NCI-H748 (cell line): ENCODE measurements around the gene RAB5A.
"Not testable (repeated sequence)": the region's sequence is repeated elsewhere in the genome, so short reads cannot be mapped to it uniquely, and the experiment has no call there.

ENCODE experiments used
- DNase-seq: peaks from one replicate; lab custom pipeline; 2025; ENCODE audit not compliant: unreplicated experiment; lab: John Stamatoyannopoulos, UW

Gene RAB5A

DNA sequence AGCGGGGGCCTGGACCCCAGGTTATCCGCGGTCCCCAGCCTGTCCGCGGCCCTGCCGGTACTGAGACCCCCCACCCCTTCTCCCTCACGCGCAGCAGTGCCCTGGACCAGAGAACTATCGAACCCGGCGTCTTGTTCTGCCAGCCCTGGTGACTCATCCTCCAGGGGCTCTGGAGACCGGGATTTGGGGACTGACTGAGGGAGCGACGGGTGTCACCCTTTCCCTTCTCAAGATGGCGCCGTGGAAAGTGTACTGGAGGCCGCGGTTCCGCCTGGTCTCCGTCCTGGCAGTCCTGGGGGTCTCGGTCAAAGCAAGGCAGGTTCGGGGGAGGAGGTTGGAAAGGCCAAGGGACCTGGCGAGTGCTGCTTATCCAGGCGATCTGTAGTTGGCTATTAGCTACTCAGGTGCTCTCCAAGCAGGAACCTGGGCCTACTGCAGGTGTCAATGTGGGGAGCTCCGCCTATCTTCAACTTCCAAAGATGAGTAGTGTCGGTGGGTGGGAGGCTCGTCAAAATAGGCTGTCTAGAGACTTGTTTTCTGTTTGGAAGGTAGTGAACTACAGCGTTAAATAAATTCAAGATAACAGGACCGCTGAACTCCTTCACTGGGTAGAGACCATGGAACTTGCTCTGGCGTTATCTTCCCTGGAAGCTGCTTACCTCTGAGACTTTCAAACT lies 790 bp downstream of the RAB5A start:
- peak; percentile 50 for DNase-seq

DNA sequence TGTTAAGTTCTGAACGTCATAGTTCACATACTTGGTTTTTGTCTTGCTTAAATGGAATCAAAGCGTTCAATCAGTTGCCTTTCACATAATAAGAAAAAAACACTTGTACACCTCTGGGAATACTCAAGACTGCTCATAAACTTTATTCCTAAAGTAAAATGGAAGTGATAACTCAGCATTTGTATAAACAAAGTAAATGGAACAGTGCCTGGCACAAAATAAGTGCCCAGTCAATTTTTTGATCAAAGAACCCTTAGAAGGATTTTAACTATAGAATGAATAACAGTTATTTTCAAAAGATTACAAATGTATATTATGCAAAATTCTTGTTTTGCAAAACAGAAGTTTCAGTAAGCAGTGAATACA lies 1.3 kb downstream of the RAB5A start:
- no peak for DNase-seq

- DNase-seq, result no peak
Observed at GRCh38 chr3:19950316-19950715, 3.4 kb downstream of the RAB5A start.

- DNase-seq, result no peak
Observed at GRCh38 chr3:19954676-19955075, 7.8 kb downstream of the RAB5A start.

GRCh38 chr3:19957354-19957753 lies 10.5 kb downstream of the RAB5A start:
- DNase-seq, result not testable (repeated sequence)

- DNase-seq, result no peak
Observed at GRCh38 chr3:19959505-19959904, 12.6 kb downstream of the RAB5A start.

DNA sequence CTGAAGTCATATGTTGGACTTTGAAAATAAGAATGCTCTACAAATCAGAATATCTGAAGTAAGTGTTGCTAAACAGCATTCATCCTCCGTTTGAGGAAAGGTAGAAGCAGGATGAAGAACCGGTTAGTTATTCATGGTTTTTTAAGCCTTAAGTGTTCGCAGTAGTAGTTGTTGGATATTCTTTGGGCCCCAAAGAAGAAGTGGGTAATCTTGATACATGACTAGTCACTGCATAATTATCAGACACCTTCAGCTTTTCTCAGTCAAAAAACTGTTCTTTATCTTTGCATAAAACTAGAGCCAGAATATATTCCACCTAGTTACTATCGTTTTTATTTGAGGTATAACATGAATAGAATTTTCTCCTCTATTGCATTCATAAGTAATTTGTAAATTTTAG lies 13.8 kb downstream of the RAB5A start:
- no peak for DNase-seq

- DNase-seq, result no peak
Observed at GRCh38 chr3:19961960-19962359, 15.1 kb downstream of the RAB5A start.

DNA sequence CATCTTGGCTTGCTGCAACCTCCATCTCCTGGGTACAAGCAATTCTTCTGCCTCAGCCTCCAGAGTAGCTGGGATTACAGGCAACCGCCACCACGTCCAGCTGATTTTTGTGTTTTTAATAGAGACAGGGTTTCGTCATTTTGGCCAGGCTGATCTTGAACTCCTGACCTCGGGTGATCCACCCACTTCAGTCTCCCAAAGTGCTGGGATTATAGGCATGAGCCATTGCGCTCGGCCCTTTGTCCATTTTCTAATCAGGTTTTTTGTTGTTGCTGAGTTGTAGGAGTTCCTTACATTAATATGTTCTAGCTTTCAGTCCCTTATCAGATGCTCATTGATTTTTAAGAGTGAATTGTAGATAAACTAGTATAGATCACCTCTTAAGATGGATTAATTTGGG lies 20.3 kb downstream of the RAB5A start:
- DNase-seq, result no peak

- no peak for DNase-seq
Observed at GRCh38 chr3:19967812-19968211, 20.9 kb downstream of the RAB5A start.

DNA sequence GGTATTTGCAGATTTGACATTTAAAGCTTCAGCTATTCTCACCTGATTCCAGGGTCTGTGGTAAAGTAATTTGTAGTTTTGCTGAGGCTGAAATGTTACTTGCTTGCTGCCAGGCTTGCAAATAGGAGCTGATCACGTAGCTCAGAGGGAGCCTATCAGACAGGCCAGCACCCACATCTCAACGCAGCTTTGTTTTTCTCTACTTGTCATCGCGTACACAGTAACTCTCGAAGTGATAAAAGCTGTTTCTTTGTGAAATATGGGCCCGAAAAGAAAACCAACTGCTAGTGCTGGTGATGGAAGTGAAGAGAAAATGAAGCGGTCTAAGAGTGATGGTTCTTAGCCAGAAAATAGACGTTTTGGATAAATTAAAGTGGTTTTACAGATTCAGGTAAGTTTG lies 23.4 kb downstream of the RAB5A start:
- DNase-seq, result no peak

- DNase-seq, result no peak
Observed at GRCh38 chr3:19972054-19972453, 25.2 kb downstream of the RAB5A start.

DNA sequence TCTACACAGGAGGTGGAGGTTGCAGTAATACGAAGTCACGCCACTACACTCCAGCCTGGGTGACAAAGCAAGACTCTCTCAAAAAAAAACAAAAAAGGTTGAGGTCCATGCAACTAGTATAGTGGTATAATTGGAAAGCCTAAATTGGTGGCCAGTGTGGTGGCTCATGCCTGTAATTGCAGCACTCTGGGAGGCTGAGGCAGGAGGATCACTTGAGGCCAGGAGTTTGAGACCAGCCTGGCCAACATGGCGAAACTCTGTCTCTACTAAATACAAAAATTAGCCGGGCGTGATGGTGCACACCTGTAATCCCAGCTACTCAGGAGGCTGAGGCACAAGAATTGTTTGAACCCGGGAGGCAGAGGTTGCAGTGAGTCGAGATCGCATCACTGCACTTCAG lies 42.0 kb downstream of the RAB5A start:
- not testable (repeated sequence) for DNase-seq

DNA sequence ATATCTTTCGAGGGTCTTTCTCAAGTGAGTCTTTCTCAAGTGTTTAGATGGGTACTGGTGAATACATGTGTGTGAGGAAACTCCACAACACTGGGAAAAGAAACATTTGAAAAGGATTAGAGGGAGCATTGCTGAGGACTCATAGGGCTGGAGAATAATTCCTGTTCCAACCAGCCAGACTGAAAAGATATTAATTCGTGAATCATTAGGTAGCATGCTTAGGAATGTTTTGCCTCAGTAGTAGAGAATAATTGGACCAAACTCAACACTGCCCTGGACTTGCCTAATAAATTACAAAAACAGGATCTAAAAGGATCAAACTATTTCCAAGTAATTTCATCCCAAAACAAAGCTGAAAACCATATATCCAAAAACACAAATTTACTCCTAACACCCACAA lies 47.9 kb downstream of the RAB5A start:
- DNase-seq, result no peak

DNA sequence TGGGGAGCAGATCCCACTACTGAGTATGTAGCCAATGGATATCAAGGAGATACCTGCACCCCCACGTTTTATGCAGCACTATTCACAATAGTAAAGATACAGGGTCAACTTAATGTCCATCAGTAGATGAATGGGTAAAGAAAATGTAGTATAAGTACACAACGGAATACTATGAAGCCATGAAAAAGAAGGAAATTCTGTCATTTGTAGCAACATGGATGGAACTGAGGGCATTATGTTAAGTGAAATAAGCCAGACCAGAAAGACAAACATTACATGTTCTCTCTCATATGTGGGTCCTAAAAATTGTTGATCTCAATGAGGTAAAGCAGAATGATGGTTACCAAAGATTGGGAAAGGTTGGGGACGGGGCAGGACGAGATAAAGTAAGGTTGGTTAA lies 50.6 kb downstream of the RAB5A start:
- DNase-seq, result no peak

GRCh38 chr3:20001932-20002331 lies 55.0 kb downstream of the RAB5A start:
- no peak for DNase-seq

DNA sequence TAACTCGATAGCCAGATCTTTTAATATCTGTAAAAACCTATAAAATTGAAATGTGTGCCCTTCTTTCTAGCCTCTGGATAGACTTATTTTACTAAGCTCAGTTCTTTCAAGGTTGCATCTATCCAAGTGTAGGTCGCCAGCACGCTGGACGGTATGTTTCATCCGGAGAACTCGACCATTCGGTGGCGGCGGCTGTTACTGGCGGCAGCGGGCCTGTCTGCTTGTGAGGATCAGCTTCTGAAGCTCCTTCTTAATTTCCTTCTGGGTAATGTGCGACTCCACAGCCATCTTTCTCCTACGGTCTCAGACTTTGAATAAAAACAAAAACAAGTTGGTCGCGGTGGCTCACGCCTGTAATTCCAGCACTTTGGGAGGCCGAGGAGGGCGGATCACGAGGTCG lies 61.1 kb downstream of the RAB5A start:
- no peak for DNase-seq

DNA sequence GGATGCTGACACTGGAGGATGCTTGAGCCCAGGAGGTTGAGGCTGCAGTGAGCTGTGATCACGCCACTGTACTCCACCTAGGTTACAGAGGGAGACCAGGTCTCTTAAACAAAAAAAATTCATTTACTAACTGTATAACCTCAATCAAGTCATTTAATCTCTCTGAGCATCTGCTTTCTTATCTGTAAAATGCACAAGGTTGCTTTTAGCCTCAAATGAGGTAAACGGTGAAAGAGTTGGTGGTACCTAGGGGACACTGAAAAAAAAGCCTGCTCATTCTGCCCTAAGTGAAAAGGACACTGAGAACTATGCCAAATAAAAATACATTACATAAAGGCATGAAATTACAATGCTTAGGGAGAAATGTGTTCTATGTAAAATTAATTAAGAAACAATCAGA lies 61.7 kb downstream of the RAB5A start:
- DNase-seq, result no peak

DNA sequence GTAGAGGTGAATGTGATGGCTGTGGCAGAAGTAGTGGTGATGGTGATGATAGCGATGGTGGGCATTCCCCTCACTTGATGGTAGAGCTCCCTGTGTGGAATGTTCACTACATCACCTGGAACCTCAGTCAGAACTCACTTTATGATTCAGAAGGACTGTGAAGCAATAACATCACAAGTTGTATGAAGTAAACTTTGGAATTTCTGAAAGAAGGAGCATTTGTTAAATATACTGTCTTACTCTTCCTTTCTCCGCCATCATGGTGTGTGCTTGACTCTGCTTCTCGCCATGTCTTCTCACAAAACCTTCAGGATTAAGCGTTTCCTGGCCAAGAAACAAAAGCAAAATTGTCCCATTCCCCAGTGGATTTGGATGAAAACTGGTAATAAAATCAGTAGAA lies 65.3 kb downstream of the RAB5A start, which contains the start of gene PP2D1:
PP2D1 (minus strand) TSS at position 101 of the 400 bp plus-strand sequence. CDS start 192 bp downstream, outside the sequence.
- no peak for DNase-seq

GRCh38 chr3:20013396-20013795 lies 66.5 kb downstream of the RAB5A start:
- no peak for DNase-seq

GRCh38 chr3:20015525-20015924 lies 68.6 kb downstream of the RAB5A start:
- DNase-seq, result no peak

DNA sequence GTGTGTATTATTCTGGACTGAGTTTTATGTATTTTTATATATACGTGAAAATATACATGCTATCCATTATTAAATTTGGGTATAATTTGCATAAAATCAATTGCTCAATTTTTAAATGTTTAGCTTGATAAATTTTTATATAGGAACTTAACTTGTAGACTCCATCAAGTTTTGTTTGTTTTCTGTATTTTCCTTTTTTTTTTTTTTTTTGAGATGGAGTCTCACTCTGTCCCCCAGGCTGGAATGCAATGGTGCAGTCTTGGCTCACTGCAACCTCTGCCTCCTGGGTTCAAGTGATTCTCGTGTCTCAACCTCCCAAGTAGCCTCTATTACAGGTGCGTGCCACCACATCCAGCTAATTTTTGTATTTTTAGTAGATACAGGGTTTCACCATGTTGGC lies 69.2 kb downstream of the RAB5A start:
- not testable (repeated sequence) for DNase-seq

DNA sequence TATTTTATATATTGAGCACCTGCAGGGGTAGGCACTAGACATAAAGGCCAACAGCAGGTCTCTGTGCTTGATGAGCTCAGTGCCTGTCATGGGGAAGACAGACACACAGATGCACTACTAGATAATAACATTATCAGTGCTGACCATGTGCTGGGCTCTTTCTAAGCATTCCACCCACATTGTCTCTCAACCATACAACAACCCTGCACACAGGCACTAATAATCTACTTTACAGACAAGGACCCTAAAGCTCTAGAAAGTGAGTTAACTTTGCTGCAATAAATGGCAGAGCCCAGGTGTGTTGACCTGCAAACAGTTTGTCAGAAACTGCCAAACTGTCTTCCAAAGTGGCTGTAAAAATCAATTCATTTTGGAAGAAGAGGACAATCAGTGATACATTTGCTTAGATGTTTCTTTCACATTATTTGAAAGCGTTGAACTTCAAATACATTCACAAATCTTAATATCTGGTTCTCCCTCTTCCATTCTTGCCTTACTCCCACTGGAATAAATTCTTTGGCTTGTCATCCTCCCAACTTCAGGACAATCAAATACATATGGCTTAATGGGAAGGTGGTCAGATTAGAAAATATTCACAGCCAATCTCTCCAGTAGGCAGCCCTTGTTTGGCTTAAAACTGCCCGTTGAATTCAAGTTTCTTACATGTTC lies 76.2 kb downstream of the RAB5A start:
- no peak for DNase-seq
